Kidney (tissue), 14 donors: ENCODE results near the gene ZNF764. TPM values are rescaled to one million over a fixed set of nuclear protein-coding genes. Genes with fewer than 3 reads are reported as not detected.

ENCODE experiments used
- DNase-seq, 5 donors: peaks; one replicate each; pipeline ENCODE4 v3.0.0-alpha.2; 2013 to 2020
- FAIRE-seq: peaks from 2 replicates; lab custom pipeline; 2012; peaks lifted over from hg19 to GRCh38; lab: Jason Lieb, UNC
- H3K27ac ChIP-seq, 2 donors: one replicate each; pipeline ENCODE4 v1.7.0; 2013; ENCODE audit warnings: low read depth in 2 of 2, low read length in 2 of 2, inconsistent platforms in 1 of 2
- H3K27me3 ChIP-seq: one replicate; pipeline ENCODE4 v1.7.1; 2013; ENCODE audit warnings: low read length, inconsistent platforms; ENCODE audit not compliant: control insufficient read depth, insufficient read depth
- H3K36me3 ChIP-seq, 3 donors: one replicate each; pipeline versions ENCODE4 v1.7.0 to v1.7.1; 2013; ENCODE audit warnings: low read length in 3 of 3, control low read depth in 1 of 3, inconsistent platforms in 1 of 3; ENCODE audit not compliant: insufficient read depth in 3 of 3, control insufficient read depth in 2 of 3
- H3K4me1 ChIP-seq, 3 donors: one replicate each; pipeline versions ENCODE4 v1.7.0 to v1.7.1; 2013; ENCODE audit warnings: low read length in 3 of 3, inconsistent platforms in 1 of 3, low read depth in 1 of 3; ENCODE audit not compliant: control insufficient read depth in 2 of 3, insufficient read depth in 2 of 3
- H3K4me3 ChIP-seq, 3 donors: one replicate each; pipeline versions ENCODE4 v1.7.0 to v1.8.1; 2013; ENCODE audit warnings: low read length in 3 of 3, control low read depth in 1 of 3, inconsistent platforms in 1 of 3
- H3K9ac ChIP-seq, 3 donors: one replicate each; pipeline versions ENCODE4 v1.7.0 to v1.7.1; 2013; ENCODE audit warnings: low read length in 3 of 3, control low read depth in 1 of 3, inconsistent platforms in 1 of 3
- H3K9me3 ChIP-seq, 3 donors: one replicate each; pipeline versions ENCODE4 v1.7.0 to v1.7.1; 2013; ENCODE audit warnings: low read length in 3 of 3, control low read depth in 1 of 3, inconsistent platforms in 1 of 3; ENCODE audit not compliant: control insufficient read depth in 2 of 3, insufficient read depth in 1 of 3
- intact Hi-C: fragments of 100-400 bp; cut with DNase I; formaldehyde crosslinking; loops from one replicate; pipeline ENCODE4 v1.11.1; 2022
- polyA plus RNA-seq: library from polyadenylated mRNA; stranded (reverse); fragments of 350-450 nt; fragmentation: Illumina TruSeq; extraction: RNeasy Lipid Tissue Mini Kit (QIAGEN cat#74804); gene quantifications from one replicate; pipeline ENCODE4 v1.2.3, GENCODE V29; 2014; ENCODE audit warnings: low read depth, low replicate concordance; ENCODE audit not compliant: insufficient read depth
- total RNA-seq: library from RNA; stranded (reverse); fragmentation: NEBNext Ultra II Directional; extraction: Animal tissue kit (Norgen Biotek cat#: 25700); gene quantifications from one replicate; pipeline ENCODE4 v1.2.1, GENCODE V29; 2021
- TF ChIP-seq, protein P1 (sequence below): IDR thresholded peaks from 3 replicates; pipeline ENCODE4 v1.5.1; 2012; ENCODE audit warnings: mild to moderate bottlenecking, moderate library complexity, borderline replicate concordance; ENCODE audit not compliant: insufficient read depth; ENCODE audit errors: extremely low read depth
- donor health status: control.
- donor health status: control.
- donor health status: control.
- donor health status: control.
- donor health status: control.
- donor health status: DM: yes; HTN: yes; CAD: no.
- donor health status: Normal renal cell carcinoma (clear cell type).

Gene ZNF764
- total and polyA plus RNA-seq, 2 donors from 2014 or later: 4.4 to 11.9 TPM

DNA sequence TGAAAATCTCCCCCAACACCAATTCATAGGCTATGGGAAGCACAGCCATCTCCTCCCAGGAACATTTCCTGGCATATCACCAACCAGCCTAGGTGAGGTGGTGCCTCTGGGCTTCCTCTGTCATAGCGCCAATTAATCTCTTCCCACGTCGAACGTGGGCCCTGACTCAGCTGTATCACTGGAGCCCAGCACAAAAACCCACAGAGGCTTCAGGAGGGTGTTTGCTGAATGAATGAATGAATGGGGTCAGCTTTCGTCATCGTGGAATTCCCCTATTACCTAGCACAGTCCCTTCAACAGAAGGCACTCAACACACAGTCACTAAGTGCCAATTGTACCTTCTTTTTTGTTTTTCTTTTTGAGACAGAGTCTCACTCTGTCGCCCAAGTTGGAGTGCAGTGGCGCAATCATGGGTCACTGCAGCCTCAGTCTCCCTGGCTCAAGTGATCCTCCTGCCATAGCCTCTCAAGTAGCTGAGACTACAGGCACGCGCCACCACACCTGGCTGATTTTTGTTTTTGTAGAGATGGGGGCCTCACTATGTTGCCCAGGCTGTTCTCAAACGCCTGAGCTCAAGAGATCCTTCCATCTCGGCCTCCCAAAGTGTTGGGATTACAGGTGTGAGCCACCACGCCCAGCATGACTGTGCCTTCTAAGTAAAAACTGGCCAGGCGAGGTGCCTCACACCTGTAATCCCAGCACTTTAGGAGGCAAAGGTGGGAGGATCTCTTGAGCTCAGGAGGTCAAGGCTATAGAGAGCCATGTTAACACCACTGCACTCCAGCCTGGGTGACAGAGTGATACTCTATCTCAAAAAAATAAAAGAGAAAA, 9.2 kb upstream of the ZNF764 start:
- peaks cover 2 to 12% (median 3%) of the 10 kb centered on the region in 3 donors for H3K4me1 ChIP-seq
- no peaks in the 10 kb centered on the region for H3K36me3 ChIP-seq
- TF ChIP-seq, protein P1, sequence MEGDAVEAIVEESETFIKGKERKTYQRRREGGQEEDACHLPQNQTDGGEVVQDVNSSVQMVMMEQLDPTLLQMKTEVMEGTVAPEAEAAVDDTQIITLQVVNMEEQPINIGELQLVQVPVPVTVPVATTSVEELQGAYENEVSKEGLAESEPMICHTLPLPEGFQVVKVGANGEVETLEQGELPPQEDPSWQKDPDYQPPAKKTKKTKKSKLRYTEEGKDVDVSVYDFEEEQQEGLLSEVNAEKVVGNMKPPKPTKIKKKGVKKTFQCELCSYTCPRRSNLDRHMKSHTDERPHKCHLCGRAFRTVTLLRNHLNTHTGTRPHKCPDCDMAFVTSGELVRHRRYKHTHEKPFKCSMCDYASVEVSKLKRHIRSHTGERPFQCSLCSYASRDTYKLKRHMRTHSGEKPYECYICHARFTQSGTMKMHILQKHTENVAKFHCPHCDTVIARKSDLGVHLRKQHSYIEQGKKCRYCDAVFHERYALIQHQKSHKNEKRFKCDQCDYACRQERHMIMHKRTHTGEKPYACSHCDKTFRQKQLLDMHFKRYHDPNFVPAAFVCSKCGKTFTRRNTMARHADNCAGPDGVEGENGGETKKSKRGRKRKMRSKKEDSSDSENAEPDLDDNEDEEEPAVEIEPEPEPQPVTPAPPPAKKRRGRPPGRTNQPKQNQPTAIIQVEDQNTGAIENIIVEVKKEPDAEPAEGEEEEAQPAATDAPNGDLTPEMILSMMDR: no peak
- H3K4me3 ChIP-seq: no peak overlapping the region
- H3K27me3 ChIP-seq: no peaks in the 10 kb centered on the region
- no peaks in the 10 kb centered on the region for H3K9me3 ChIP-seq
- no peak overlapping the region for H3K9ac ChIP-seq
- no peak overlapping the region for H3K27ac ChIP-seq
- no peak for FAIRE-seq
- intact Hi-C loops: no loop called here
- DNase-seq: no peak

DNA sequence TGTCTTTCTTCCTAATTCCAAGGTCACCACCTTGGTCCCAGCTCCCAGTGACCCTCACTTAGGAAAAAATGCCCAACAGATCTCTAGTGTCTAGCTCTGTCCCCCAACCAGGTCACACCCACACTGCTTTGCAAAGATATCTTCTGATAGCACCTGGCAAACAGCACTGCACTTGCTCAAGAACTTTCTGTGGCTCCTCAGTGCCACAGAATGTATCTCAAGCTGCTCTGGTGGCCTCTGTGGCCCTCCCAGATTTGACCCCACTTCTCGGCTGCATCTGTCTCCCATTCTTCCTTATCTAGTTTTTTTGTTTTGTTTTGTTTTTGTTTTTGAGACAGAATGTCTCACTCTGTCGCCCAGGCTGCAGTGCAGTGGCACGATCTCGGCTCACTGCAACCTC, 8.4 kb upstream of the ZNF764 start:
- FAIRE-seq: no peak
- TF ChIP-seq, protein P1: no peak

DNA sequence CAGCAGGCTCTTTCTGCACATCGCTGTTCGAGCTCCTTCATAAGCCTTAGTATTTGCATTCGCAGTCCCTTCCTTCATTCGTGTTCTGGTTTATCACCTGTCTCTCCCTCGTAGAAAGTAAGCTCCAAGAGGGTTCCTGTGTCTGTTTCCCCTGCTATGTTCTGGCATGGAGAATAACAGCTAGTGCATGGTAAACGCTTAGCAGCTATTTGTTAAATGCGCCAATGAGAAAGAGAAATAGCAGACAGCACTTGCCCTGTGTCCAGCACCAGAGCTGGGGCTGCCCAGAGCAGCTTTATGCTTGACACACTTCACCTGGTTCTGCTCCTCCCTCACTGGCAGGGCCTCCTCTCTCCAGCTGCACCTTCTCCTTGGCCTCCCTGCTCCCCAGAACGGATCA, 7.8 kb upstream of the ZNF764 start:
- Histone ChIP-seq H3K27ac (no peak overlapping the region), H3K36me3 (no peaks in the 10 kb centered on the region), H3K9me3 (no peaks in the 10 kb centered on the region), H3K9ac (no peak overlapping the region), H3K27me3 (no peaks in the 10 kb centered on the region), H3K4me1 (peaks cover 0 to 9% (median 2%) of the 10 kb centered on the region in 3 donors), H3K4me3 (no peak overlapping the region)
- peak in 1 of 5 donors; percentile 40 for DNase-seq
- TF ChIP-seq, protein P1: no peak
- FAIRE-seq: no peak
- intact Hi-C loops: no loop called here

More for the DNA sequence above, 8.4 kb upstream of the ZNF764 start:
- no peak for DNase-seq
- H3K4me3 ChIP-seq: no peak overlapping the region
- no peaks in the 10 kb centered on the region for H3K9me3 ChIP-seq
- H3K27me3 ChIP-seq: no peaks in the 10 kb centered on the region
- intact Hi-C loops: no loop called here
- H3K27ac ChIP-seq: no peak overlapping the region
- peaks cover 0 to 9% (median 2%) of the 10 kb centered on the region in 3 donors for H3K4me1 ChIP-seq
- H3K36me3 ChIP-seq: no peaks in the 10 kb centered on the region
- no peak overlapping the region for H3K9ac ChIP-seq
